ENCODE results near the gene ZNF830.
A peak's percentile ranks its signal among the peaks of the same experiment; 100 is the strongest.

Gene ZNF830

DNA sequence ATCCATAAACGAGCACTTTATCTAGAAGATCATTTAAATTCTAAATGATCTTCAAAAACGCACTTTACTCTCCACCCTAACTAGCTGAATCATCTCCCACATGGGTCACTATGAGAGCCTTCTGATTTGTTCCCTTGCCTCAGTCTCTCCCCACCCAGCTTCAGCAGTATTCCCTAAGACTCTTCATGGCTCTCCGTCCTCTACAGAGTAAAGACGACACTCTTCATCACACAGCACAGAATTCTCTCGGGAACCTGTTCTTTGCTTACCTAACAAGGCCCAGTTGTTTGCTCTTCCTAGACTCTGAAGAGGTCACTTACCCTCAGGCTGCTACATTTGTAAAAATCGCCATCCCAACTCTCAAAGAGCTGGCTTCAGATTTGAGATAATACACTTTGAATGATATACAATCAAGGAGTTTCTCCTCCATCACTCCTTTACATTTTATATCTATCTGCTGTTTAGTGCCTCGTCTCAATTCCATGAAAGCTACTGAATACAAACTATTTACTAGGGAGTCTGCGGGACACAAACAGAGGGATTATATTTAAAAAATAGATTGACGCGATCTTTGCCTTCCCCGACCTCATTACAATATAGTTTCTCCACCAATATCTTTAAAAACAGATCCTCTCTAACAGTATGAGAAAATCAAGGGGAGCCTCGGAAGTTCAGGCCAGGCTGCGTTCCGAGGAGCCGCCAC lies 18.5 kb downstream of the ZNF830 start:
- no peaks in the 10 kb centered on the region for H3K9me3 ChIP-seq (ENCODE audit: low read length)

DNA sequence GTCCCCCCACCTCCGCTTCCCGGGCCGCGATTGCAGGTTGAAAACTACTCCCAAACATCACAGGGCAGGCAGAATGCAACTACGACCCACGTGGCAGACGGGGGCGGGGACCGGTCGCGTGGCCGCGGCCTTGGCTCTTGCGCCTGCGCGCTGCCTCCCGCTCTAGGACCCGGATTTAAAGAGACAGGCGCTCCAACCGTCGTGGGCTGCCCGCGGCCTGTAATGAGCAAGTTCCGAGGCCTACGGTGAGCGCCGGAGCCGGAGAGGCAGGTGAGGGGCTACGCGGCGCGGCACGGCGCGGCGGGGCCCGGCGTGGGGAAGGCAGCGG lies 19.0 kb downstream of the ZNF830 start, which contains the start of gene LIG3:
TSS of gene LIG3 (plus strand) at position 160 of the 328 bp plus-strand sequence. CDS start 2,494 bp downstream, outside the sequence.
- Histone ChIP-seq H2AFZ (ENCODE audit: low read depth, low read length) (peak within 1 kb of the TSS; percentile 22), H3K27me3 (ENCODE audit: insufficient read depth, low read length) (no peaks in the 10 kb centered on the region), H3K36me3 (ENCODE audit: insufficient read depth, low read length) (peaks cover 19% of the 10 kb centered on the region), H3K9me3 (ENCODE audit: low read length) (no peaks in the 10 kb centered on the region), H3K4me3 (ENCODE audit: low read length) (peak within 1 kb of the TSS; percentile 90), H3K4me1 (ENCODE audit: insufficient read depth, low read length) (peaks cover 11% of the 10 kb centered on the region)

More for the DNA sequence above, 18.5 kb downstream of the ZNF830 start:
- H3K4me1 ChIP-seq (ENCODE audit: insufficient read depth, low read length), result peaks cover 11% of the 10 kb centered on the region
- no peaks in the 10 kb centered on the region for H3K27me3 ChIP-seq (ENCODE audit: insufficient read depth, low read length)
- H2AFZ ChIP-seq (ENCODE audit: low read depth, low read length), result peak overlapping the region; percentile 22
- peak overlapping the region; percentile 90 for H3K4me3 ChIP-seq (ENCODE audit: low read length)
- H3K36me3 ChIP-seq (ENCODE audit: insufficient read depth, low read length), result peaks cover 15% of the 10 kb centered on the region

DNA sequence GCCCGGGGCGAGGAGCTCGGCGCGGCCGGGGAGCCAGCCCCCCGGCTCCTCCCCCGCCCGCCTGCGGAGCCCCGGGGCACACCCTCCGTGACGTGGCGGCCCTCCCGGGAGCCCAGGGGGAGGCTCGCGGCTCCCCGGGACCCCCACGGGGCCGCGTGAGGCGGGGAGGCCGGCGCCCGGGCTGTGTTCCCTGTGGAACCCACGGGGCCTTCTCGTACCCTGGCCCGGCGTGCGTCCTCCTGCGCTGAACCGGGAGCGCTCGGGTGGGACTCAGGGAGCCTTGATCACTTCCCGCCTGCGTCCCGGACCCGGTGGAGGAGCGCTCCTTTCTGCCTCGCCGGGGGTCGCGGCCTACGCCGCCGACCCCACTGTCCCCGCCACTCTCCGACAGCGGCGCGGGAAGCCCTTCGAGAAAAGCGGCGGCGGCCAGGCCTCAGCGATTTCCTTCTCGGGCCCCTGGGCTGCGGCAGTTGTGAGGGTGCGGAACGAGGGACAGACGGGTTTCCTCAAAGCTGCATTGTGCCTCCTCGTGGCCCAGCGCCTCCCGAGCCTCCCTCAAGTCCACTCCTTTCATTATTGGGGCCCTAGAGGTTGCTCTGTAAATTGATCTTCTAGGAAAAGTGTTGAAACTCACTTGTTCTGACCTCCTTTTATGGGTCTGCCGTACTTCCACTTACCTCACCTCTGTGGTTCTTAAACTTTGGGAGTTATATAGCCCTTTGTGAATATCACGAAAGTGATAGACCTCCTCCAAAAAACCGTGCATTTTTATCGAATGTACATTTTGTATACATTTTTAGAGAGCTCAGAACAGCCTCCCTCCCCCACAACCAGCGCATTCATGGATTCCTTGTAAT lies 19.6 kb downstream of the ZNF830 start:
- H2AFZ ChIP-seq (ENCODE audit: low read depth, low read length), result peak overlapping the region; percentile 22
- H3K4me1 ChIP-seq (ENCODE audit: insufficient read depth, low read length), result peaks cover 11% of the 10 kb centered on the region
- no peaks in the 10 kb centered on the region for H3K9me3 ChIP-seq (ENCODE audit: low read length)
- H3K4me3 ChIP-seq (ENCODE audit: low read length), result peak overlapping the region; percentile 90
- H3K27me3 ChIP-seq (ENCODE audit: insufficient read depth, low read length), result no peaks in the 10 kb centered on the region
- H3K36me3 ChIP-seq (ENCODE audit: insufficient read depth, low read length), result peaks cover 25% of the 10 kb centered on the region

DNA sequence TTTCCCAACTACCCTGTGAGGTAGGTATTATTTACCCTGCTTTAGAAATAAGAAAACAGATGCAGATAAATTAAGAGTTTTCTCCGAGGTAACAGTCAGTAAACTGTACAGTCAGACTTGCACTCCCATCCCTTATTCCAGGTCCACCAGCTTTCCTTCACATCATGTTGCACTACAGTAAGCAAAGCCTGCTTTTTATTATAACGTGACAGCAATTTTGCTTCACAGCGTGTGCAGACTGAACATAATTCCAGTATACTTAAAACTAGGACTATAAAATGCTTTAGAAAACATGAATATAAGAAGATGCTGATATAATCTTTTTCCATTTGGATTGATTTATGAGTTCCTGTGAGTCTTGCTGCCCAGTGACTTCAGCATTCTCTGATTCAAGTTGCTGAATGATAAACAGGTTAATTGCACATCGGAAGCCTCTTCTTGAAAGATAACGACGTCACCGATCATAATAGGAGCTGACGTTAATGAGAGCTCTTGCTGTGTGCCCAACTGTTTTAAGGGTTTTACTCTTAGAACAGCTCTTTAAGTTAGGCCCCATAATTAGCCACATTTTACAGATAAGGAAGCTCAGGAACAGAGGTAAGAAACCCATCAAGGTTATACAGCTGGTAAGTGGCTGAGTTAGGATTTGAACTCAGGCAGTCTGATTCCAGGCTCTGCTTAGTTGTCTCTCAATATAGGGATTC lies 20.4 kb downstream of the ZNF830 start:
- no peaks in the 10 kb centered on the region for H3K9me3 ChIP-seq (ENCODE audit: low read length)
- H3K36me3 ChIP-seq (ENCODE audit: insufficient read depth, low read length), result peaks cover 29% of the 10 kb centered on the region
- peaks cover 11% of the 10 kb centered on the region for H3K4me1 ChIP-seq (ENCODE audit: insufficient read depth, low read length)
- peak overlapping the region; percentile 22 for H2AFZ ChIP-seq (ENCODE audit: low read depth, low read length)
- H3K4me3 ChIP-seq (ENCODE audit: low read length), result peak overlapping the region; percentile 90
- no peaks in the 10 kb centered on the region for H3K27me3 ChIP-seq (ENCODE audit: insufficient read depth, low read length)

DNA sequence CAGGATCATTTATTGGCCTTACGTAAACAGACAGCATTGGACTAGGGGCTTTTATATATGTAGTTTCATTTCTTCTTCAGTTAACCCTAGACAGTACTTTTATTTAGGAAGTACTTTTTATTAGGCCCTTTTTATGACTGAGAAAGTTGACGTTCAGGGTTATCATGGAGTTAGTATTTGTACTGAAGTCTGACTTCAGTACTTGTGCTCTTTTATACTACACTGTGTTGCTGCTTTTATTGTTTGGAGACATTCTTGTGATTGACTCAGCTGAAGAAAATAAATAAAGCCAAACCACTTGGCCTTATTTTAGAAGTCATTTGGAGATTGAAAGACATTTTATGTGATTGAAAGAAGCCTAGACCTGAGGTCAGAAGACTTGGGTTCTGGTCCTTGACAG lies 25.9 kb downstream of the ZNF830 start:
- Histone ChIP-seq H3K27me3 (ENCODE audit: insufficient read depth, low read length) (no peaks in the 10 kb centered on the region), H2AFZ (ENCODE audit: low read depth, low read length) (no peak overlapping the region), H3K4me1 (ENCODE audit: insufficient read depth, low read length) (peaks cover 2% of the 10 kb centered on the region), H3K4me3 (ENCODE audit: low read length) (no peak overlapping the region), H3K36me3 (ENCODE audit: insufficient read depth, low read length) (peaks cover 79% of the 10 kb centered on the region), H3K9me3 (ENCODE audit: low read length) (no peaks in the 10 kb centered on the region)

DNA sequence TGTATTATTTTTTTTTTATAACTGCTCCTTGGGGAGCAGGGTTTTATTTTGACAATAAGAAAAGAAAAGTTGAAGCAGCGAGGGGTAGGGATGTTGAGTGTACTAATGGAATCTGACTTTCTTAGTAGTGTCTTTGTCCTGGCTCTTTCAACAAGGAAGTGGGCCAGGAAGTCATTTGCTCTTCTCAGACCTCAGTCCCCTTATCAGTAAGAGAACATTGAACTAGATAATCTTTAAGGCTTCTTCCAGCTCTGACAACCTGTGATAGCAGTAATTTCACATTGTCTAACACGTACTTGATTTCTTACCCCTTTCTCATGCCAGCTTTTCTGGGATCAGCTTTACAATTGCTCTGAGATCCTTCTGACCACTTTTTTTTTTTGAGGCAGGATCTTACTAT lies 27.3 kb downstream of the ZNF830 start:
- H3K9me3 ChIP-seq (ENCODE audit: low read length), result no peaks in the 10 kb centered on the region
- H2AFZ ChIP-seq (ENCODE audit: low read depth, low read length), result no peak overlapping the region
- H3K27me3 ChIP-seq (ENCODE audit: insufficient read depth, low read length), result no peaks in the 10 kb centered on the region
- H3K36me3 ChIP-seq (ENCODE audit: insufficient read depth, low read length), result peaks cover 82% of the 10 kb centered on the region
- peaks cover 2% of the 10 kb centered on the region for H3K4me1 ChIP-seq (ENCODE audit: insufficient read depth, low read length)
- H3K4me3 ChIP-seq (ENCODE audit: low read length), result no peak overlapping the region

DNA sequence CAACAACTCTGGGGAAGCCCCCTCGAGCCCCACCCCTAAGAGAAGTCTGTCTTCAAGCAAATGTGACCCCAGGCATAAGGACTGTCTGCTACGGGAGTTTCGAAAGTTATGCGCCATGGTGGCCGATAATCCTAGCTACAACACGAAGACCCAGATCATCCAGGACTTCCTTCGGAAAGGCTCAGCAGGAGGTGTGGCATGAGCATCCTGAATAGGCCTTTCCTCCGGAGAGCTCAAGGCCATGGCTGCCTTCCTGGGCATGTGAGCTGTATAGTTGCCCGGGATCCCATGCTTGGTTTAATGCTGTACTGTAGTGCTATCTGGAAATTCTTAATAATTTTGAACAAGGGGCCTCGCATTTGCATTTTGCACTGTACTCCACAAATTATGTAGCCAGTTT lies 28.1 kb downstream of the ZNF830 start:
- Histone ChIP-seq H3K27me3 (ENCODE audit: insufficient read depth, low read length) (no peaks in the 10 kb centered on the region), H3K36me3 (ENCODE audit: insufficient read depth, low read length) (peaks cover 84% of the 10 kb centered on the region), H2AFZ (ENCODE audit: low read depth, low read length) (no peak overlapping the region), H3K4me3 (ENCODE audit: low read length) (no peak overlapping the region), H3K4me1 (ENCODE audit: insufficient read depth, low read length) (no peaks in the 10 kb centered on the region), H3K9me3 (ENCODE audit: low read length) (no peaks in the 10 kb centered on the region)

DNA sequence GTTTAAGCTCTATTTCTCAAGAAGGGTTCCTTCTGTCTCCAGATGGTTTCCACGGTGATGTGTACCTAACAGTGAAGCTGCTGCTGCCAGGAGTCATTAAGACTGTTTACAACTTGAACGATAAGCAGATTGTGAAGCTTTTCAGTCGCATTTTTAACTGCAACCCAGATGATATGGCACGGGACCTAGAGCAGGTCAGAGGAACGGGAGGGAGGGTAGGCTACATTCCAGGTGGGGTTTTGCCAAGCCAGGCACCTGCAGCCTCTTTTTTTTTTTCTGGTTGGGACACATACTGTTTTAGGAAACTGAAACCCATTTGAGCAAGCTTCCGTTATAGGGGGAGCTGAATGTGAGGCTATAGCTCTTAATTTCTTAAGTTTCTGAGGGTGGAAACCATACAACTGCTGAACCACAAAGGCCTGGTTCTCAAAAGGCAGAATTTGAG lies 29.6 kb downstream of the ZNF830 start:
- H3K4me3 ChIP-seq (ENCODE audit: low read length), result no peak overlapping the region
- no peaks in the 10 kb centered on the region for H3K27me3 ChIP-seq (ENCODE audit: insufficient read depth, low read length)
- no peak overlapping the region for H2AFZ ChIP-seq (ENCODE audit: low read depth, low read length)
- no peaks in the 10 kb centered on the region for H3K4me1 ChIP-seq (ENCODE audit: insufficient read depth, low read length)
- H3K36me3 ChIP-seq (ENCODE audit: insufficient read depth, low read length), result peaks cover 89% of the 10 kb centered on the region
- H3K9me3 ChIP-seq (ENCODE audit: low read length), result no peaks in the 10 kb centered on the region

DNA sequence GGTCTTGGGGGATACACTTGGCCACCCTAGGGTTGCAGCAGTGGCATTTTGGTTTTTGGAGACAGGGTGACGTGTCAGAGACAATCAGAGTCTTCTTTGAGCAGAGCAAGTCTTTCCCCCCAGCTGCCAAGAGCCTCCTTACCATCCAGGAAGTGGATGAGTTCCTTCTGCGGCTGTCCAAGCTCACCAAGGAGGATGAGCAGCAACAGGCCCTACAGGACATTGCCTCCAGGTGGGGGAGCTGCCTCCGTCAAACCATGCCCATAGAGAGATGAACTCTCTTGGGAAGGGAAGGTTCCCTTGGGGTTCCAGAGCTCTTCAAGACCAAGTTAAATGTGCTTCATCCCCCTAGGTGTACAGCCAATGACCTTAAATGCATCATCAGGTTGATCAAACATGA lies 30.3 kb downstream of the ZNF830 start:
- Histone ChIP-seq H3K9me3 (ENCODE audit: low read length) (no peaks in the 10 kb centered on the region), H3K27me3 (ENCODE audit: insufficient read depth, low read length) (no peaks in the 10 kb centered on the region), H3K4me1 (ENCODE audit: insufficient read depth, low read length) (no peaks in the 10 kb centered on the region), H2AFZ (ENCODE audit: low read depth, low read length) (no peak overlapping the region), H3K4me3 (ENCODE audit: low read length) (no peak overlapping the region), H3K36me3 (ENCODE audit: insufficient read depth, low read length) (peaks cover 93% of the 10 kb centered on the region)

DNA sequence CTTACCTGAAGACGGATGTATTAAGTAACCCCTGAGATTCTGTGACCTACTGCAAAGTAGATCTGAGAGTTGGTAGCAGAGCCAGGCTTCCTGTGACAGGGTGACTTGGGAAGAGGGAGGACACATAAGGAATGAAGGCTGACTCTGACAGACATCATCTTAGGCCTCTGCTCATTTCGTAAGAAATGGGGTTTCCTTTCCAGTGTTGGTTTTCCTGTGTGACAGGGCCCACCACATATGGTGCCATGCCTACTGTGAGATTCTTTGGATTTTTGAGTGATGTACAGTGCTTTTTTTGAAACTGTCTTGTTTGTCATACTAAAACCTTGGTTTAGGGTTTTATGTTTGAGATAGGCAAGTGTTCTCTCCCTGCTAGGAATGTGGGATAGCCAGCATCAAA lies 31.7 kb downstream of the ZNF830 start:
- Histone ChIP-seq H3K4me1 (ENCODE audit: insufficient read depth, low read length) (no peaks in the 10 kb centered on the region), H3K36me3 (ENCODE audit: insufficient read depth, low read length) (peaks cover 96% of the 10 kb centered on the region), H2AFZ (ENCODE audit: low read depth, low read length) (no peak overlapping the region), H3K27me3 (ENCODE audit: insufficient read depth, low read length) (no peaks in the 10 kb centered on the region), H3K9me3 (ENCODE audit: low read length) (no peaks in the 10 kb centered on the region), H3K4me3 (ENCODE audit: low read length) (no peak overlapping the region)

DNA sequence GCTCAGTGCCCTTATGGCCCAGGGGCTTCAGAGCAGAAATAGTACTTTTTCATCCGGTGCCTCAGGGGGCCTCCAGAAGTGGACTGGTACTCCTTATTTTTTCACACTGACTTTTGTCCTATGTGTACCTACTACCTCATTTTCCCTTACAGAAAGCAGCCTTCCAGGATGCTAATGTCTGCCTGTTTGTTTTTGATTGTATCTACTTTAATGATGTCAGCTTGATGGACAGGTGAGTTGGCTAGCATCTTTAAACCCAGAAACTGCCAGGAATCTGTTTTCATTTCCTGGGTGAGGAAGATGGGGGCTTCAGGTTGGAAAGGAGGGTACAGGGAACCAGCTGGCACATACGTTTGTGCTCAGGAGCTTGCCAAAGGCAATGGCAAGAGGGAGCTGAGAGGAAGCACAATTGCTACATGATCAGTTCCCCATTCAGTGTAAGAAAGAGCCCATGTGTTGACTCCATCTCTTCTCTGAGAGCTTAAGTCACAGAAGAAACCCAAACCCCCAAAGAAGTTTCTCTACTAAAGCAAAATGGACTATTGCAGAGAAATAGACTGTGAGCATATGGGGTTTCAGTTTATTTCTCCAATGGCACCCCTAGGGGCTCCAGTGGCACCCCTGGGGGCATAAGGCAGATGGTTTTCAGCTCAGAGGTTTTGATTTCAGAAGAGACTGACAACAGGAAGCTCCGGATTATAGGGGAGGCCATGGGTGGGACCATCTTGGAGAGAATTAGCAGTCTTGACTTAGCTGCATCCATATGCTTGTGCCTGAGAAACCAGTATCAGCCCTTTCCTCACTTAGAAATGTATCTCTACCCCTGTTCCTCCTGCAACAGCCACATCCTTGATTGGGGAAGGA lies 35.3 kb downstream of the ZNF830 start:
- peaks cover 91% of the 10 kb centered on the region for H3K36me3 ChIP-seq (ENCODE audit: insufficient read depth, low read length)
- no peaks in the 10 kb centered on the region for H3K9me3 ChIP-seq (ENCODE audit: low read length)
- no peak overlapping the region for H2AFZ ChIP-seq (ENCODE audit: low read depth, low read length)
- no peaks in the 10 kb centered on the region for H3K27me3 ChIP-seq (ENCODE audit: insufficient read depth, low read length)
- no peaks in the 10 kb centered on the region for H3K4me1 ChIP-seq (ENCODE audit: insufficient read depth, low read length)
- H3K4me3 ChIP-seq (ENCODE audit: low read length), result no peak overlapping the region

DNA sequence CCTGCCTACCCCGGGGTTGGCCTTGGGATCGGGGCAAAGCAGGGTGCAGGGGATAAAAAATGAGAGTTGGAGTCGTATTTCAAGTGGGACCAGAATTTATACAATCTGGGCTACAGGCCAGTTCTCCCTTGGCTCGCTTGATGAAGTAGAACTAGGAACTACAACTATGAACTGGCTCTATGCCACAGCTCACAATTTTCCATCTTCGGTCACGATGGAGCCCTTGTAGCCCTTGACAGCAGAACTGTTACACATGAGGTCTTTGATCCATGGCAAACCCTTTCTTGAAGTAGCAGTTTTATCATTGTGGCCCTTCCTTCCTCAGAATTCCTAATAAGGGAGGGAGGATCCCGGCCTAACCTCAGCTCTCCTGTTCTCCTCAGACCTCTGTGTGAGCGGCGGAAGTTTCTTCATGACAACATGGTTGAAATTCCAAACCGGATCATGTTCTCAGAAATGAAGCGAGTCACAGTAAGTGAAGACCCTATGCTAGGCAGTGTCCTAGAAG lies 36.1 kb downstream of the ZNF830 start:
- no peak overlapping the region for H2AFZ ChIP-seq (ENCODE audit: low read depth, low read length)
- H3K36me3 ChIP-seq (ENCODE audit: insufficient read depth, low read length), result peaks cover 91% of the 10 kb centered on the region
- no peak overlapping the region for H3K4me3 ChIP-seq (ENCODE audit: low read length)
- H3K4me1 ChIP-seq (ENCODE audit: insufficient read depth, low read length), result no peaks in the 10 kb centered on the region
- no peaks in the 10 kb centered on the region for H3K27me3 ChIP-seq (ENCODE audit: insufficient read depth, low read length)
- H3K9me3 ChIP-seq (ENCODE audit: low read length), result no peaks in the 10 kb centered on the region
